Measurements from ENCODE around the gene TAOK2.

DNA sequence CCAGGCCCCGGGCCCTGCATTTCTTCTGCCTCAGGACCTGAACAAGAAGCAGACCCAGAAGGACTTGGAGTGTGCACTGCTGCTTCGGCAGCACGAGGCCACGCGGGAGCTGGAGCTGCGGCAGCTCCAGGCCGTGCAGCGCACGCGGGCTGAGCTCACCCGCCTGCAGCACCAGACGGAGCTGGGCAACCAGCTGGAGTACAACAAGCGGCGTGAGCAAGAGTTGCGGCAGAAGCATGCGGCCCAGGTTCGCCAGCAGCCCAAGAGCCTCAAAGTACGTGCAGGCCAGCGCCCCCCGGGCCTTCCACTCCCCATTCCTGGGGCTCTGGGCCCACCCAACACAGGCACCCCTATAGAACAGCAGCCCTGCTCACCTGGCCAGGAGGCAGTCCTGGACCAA, 12.6 kb downstream of the TAOK2 start:
- TF ChIP-seq, protein P1, sequence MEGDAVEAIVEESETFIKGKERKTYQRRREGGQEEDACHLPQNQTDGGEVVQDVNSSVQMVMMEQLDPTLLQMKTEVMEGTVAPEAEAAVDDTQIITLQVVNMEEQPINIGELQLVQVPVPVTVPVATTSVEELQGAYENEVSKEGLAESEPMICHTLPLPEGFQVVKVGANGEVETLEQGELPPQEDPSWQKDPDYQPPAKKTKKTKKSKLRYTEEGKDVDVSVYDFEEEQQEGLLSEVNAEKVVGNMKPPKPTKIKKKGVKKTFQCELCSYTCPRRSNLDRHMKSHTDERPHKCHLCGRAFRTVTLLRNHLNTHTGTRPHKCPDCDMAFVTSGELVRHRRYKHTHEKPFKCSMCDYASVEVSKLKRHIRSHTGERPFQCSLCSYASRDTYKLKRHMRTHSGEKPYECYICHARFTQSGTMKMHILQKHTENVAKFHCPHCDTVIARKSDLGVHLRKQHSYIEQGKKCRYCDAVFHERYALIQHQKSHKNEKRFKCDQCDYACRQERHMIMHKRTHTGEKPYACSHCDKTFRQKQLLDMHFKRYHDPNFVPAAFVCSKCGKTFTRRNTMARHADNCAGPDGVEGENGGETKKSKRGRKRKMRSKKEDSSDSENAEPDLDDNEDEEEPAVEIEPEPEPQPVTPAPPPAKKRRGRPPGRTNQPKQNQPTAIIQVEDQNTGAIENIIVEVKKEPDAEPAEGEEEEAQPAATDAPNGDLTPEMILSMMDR (IDR thresholded peaks at IDR 0.05; ENCODE audit: low read length), result no peak
- TF ChIP-seq EZH2 (IDR thresholded peaks at IDR 0.05; ENCODE audit: borderline replicate concordance, low read length), result no peak

Measured in OCI-LY1 (cell line).